HL-60 (cell line): ENCODE data around the gene PIEZO1.

Source experiments
- CTCF ChIP-seq: IDR thresholded peaks from one replicate; pipeline ENCODE4 v1.5.1; 2011; ENCODE audit warnings: low read length, control low read depth, inconsistent platforms; ENCODE audit not compliant: insufficient read depth
- POLR2AphosphoS5 ChIP-seq: IDR thresholded peaks from 2 replicates; pipeline ENCODE4 v1.6.1; 2012; ENCODE audit warnings: low read depth
- REST ChIP-seq: IDR thresholded peaks from 2 replicates; pipeline ENCODE4 v1.6.1; 2012; ENCODE audit warnings: low read depth; ENCODE audit not compliant: insufficient replicate concordance

- no peak for TF ChIP-seq CTCF
- no peak for TF ChIP-seq POLR2AphosphoS5
- no peak for TF ChIP-seq REST
Measured at GRCh38 chr16:88826070-88826840, 41.2 kb upstream of the PIEZO1 start.
